Measurements from ENCODE around the gene KIF13A. TPM values are rescaled to one million over a fixed set of nuclear protein-coding genes. Genes with fewer than 3 reads are reported as not detected.
A peak's percentile ranks its signal among the peaks of the same experiment; 100 is the strongest.

KIF13A gene
- total and polyA plus RNA-seq, 2 experiments from 2014 or later: 39.1 to 96.9 TPM

- Histone ChIP-seq H3K27ac (no peak overlapping the region), H3K27me3 (no peaks in the 10 kb centered on the region), H3K4me1 (ENCODE audit: low read depth) (peaks cover 16% of the 10 kb centered on the region), H3K36me3 (no peaks in the 10 kb centered on the region), H3K9me3 (ENCODE audit: low read depth) (no peaks in the 10 kb centered on the region), H3K4me3 (no peak overlapping the region)
- DNase-seq (ENCODE audit: low read depth in 1 of 2, low spot score in 1 of 2): peak in 1 of 2 donors; percentile 37
- TF ChIP-seq CTCF (IDR thresholded peaks at IDR 0.05; ENCODE audit: low read depth, low read length): no peak
These were observed 120.5 kb downstream of the KIF13A start for GRCh38 chr6:17866876-17867444.

GRCh38 chr6:17865798-17866725 lies 121.4 kb downstream of the KIF13A start:
- no peaks in the 10 kb centered on the region for H3K9me3 ChIP-seq (ENCODE audit: low read depth)
- H3K27ac ChIP-seq: peak overlapping the region; percentile 64
- H3K27me3 ChIP-seq: no peaks in the 10 kb centered on the region
- H3K36me3 ChIP-seq: no peaks in the 10 kb centered on the region
- peaks cover 16% of the 10 kb centered on the region for H3K4me1 ChIP-seq (ENCODE audit: low read depth)
- DNase-seq (ENCODE audit: low read depth in 1 of 2, low spot score in 1 of 2): peak in 1 of 2 donors; percentile 89
- no peak overlapping the region for H3K4me3 ChIP-seq
- no peak for TF ChIP-seq CTCF (IDR thresholded peaks at IDR 0.05; ENCODE audit: low read depth, low read length)

DNA sequence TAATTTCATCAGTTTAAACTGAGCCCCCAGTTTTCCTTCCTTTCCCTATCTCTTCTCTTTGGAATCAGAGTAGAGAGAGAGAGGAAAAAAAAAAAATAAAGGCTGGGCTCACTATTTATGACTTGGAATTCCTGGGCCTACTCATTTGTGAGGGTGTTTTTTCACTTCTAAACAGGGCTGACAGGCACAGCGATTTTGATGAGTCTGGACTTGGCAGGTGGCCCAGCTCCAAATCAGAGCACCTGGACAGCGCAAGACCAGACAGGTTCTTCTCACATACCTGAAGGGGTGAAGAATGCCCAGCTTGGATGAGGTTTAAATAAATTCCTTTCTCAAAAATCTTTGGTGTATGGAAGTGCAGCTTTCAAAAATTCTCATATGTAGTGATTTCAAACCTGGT lies 122.2 kb downstream of the KIF13A start:
- H3K4me3 ChIP-seq: no peak overlapping the region
- TF ChIP-seq CTCF (IDR thresholded peaks at IDR 0.05; ENCODE audit: low read depth, low read length): no peak
- peak overlapping the region; percentile 64 for H3K27ac ChIP-seq
- no peaks in the 10 kb centered on the region for H3K36me3 ChIP-seq
- DNase-seq (ENCODE audit: low read depth in 1 of 2, low spot score in 1 of 2): peak in 1 of 2 donors; percentile 27
- H3K4me1 ChIP-seq (ENCODE audit: low read depth): peaks cover 16% of the 10 kb centered on the region
- no peaks in the 10 kb centered on the region for H3K9me3 ChIP-seq (ENCODE audit: low read depth)
- no peaks in the 10 kb centered on the region for H3K27me3 ChIP-seq

DNA sequence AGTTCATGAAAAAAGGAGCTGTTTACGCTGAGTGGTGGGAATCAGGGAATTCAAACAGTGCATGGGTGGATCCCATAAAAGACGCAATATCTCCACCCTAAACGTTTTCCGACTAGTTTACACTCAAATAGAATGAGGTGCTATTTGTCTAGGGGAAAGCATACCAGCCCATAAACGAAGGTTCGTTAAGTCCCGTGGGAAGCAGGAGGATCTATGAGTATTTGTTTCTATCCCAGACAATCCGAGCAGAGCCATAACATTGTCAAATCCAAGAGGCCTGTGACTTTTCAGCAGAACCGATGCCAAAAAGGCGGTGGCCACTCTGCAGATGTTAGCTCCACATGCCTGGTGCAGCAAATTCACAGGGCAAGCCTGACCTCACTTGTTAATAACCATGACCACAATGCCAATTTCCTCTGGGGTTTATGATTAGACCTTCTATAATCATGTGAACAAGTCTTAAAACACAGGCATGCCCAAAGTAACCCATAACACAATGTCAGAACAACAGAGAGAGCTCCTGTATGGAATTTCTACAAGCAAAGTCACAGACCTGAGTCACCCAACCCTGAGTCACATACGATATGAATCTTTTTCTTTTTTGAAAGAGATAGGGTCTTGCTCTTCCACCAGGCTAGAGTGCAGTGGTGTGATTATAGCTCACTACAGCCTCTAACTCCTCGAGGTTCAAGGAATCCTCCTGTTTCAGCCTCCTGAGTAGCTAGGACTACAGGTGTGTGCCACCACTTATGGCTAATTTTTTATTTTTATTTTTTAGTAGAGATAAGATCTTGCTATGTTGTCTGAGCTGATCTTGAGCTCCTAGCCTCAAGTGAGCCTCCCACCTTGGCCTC lies 123.3 kb downstream of the KIF13A start:
- no peaks in the 10 kb centered on the region for H3K9me3 ChIP-seq (ENCODE audit: low read depth)
- H3K27me3 ChIP-seq: no peaks in the 10 kb centered on the region
- DNase-seq (ENCODE audit: low read depth in 1 of 2, low spot score in 1 of 2): no peak
- TF ChIP-seq CTCF (IDR thresholded peaks at IDR 0.05; ENCODE audit: low read depth, low read length): no peak
- H3K36me3 ChIP-seq: no peaks in the 10 kb centered on the region
- peak overlapping the region; percentile 64 for H3K27ac ChIP-seq
- no peak overlapping the region for H3K4me3 ChIP-seq
- peaks cover 10% of the 10 kb centered on the region for H3K4me1 ChIP-seq (ENCODE audit: low read depth)

- no peak for DNase-seq (ENCODE audit: low read depth in 1 of 2, low spot score in 1 of 2)
- no peak overlapping the region for H3K27ac ChIP-seq
- H3K27me3 ChIP-seq: no peaks in the 10 kb centered on the region
- peaks cover 14% of the 10 kb centered on the region for H3K4me1 ChIP-seq (ENCODE audit: low read depth)
- no peaks in the 10 kb centered on the region for H3K9me3 ChIP-seq (ENCODE audit: low read depth)
- H3K4me3 ChIP-seq: no peak overlapping the region
- H3K36me3 ChIP-seq: no peaks in the 10 kb centered on the region
- TF ChIP-seq CTCF (IDR thresholded peaks at IDR 0.05; ENCODE audit: low read depth, low read length): no peak
These were observed 126.1 kb downstream of the KIF13A start for GRCh38 chr6:17861361-17861760.
